HUES64 (cell line): Measurements from ENCODE around the gene GPX3.

Experiments used
- H3K27ac ChIP-seq: 2 replicates; pipeline ENCODE4 v1.7.0; 2013; ENCODE audit warnings: low read depth, low read length, inconsistent platforms
- H3K27me3 ChIP-seq: 2 replicates; pipeline ENCODE4 v1.6.1; 2013; ENCODE audit warnings: mild to moderate bottlenecking, low read length; ENCODE audit not compliant: insufficient read depth
- H3K36me3 ChIP-seq: 2 replicates; pipeline ENCODE4 v1.6.1; 2013; ENCODE audit warnings: mild to moderate bottlenecking, low read length; ENCODE audit not compliant: insufficient read depth
- H3K4me1 ChIP-seq: 2 replicates; pipeline ENCODE4 v1.6.1; 2013; ENCODE audit warnings: mild to moderate bottlenecking, low read length, moderate library complexity; ENCODE audit not compliant: insufficient read depth
- H3K4me3 ChIP-seq: 2 replicates; pipeline ENCODE4 v1.5.1; 2013; ENCODE audit warnings: mild to moderate bottlenecking, low read length, moderate library complexity
- H3K9ac ChIP-seq: 2 replicates; pipeline ENCODE4 v1.6.1; 2013; ENCODE audit warnings: mild to moderate bottlenecking, low read depth, low read length
- H3K9me3 ChIP-seq: 2 replicates; pipeline ENCODE4 v1.6.1; 2013; ENCODE audit warnings: low read depth, low read length; ENCODE audit not compliant: insufficient read depth
- WGBS: fragments of 150-250, 120-280 bp; methylation state at CpG from one replicate; pipeline ENCODE4 v1.1.7; 2013; ENCODE audit warnings: missing lambda C conversion rate; 5-methylcytosine and 5-hydroxymethylcytosine counted together

The GPX3 gene

DNA sequence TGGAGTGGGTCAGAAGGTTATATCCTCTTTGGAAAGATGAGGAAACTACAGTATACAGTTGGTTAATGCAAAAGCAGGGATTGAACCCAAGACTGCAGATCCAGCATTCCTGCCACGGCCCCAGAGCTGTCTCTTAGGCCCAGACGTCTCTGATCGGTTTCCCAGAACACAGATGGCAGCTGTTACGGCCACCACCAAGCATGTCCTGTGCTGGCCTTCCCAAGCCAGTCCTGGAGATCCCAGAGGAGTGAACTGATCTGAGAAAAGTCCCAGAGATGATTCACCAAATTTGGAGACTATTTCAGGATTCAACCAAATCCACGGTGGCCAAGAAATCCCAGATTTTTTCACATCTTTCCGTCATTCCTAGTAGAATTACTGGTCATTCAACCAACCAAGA lies 40.4 kb downstream of the GPX3 start:
- Histone ChIP-seq H3K27ac (no peak overlapping the region), H3K4me1 (no peaks in the 10 kb centered on the region)

DNA sequence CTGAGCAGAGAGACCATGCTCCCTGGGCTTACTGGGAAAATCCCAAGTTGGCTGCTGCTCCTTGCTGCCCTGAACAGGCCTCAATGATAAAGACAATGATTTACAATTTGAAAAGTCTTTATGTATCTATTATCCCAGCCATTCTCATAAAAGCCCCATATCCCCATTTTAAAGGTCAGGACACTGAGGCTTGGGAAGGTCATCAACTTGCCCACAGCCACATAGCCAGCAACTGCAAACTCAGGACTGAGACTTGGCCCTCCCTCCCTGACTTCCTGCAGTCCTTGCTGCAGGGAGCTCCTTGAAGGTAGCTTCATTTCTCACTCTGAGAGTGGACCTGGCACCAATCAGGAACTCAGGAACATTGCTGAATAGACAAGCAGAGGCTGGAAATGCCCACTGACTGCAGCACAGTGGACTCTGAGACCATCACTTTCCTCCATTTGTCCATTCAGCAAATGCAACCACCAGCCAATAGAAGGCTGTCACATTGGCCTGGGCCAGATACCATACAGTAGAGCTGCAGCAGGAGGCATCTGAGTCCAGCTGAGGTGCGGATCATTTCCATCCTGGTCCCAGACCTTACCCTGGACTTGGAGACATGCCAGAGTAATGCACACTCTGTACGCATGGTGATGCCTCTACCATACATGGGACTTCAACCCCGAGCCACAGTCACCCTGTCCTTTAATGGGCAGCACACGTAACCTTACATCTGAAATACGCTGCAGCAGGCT lies 42.2 kb downstream of the GPX3 start:
- Histone ChIP-seq H3K4me1 (no peaks in the 10 kb centered on the region), H3K4me3 (no peak overlapping the region), H3K36me3 (peaks cover 40% of the 10 kb centered on the region; the same call in 1 of the 2 replicates), H3K27me3 (no peaks in the 10 kb centered on the region), H3K9me3 (no peaks in the 10 kb centered on the region), H3K27ac (no peak overlapping the region), H3K9ac (no peak overlapping the region)
- 94% methylated on average over 5 of the region's 5 CpGs for WGBS

More for the DNA sequence above, 40.4 kb downstream of the GPX3 start:
- H3K4me3 ChIP-seq = no peak overlapping the region
- no peaks in the 10 kb centered on the region for H3K27me3 ChIP-seq
- no peaks in the 10 kb centered on the region for H3K9me3 ChIP-seq
- H3K9ac ChIP-seq = no peak overlapping the region
- 96% methylated on average over 6 of the region's 6 CpGs for WGBS
- H3K36me3 ChIP-seq = peaks cover 40% of the 10 kb centered on the region; the same call in 1 of the 2 replicates

GRCh38 chr5:151063142-151063989 lies 43.0 kb downstream of the GPX3 start:
- Histone ChIP-seq H3K36me3 (peaks cover 40% of the 10 kb centered on the region; the same call in 1 of the 2 replicates), H3K9ac (no peak overlapping the region), H3K4me3 (no peak overlapping the region), H3K9me3 (no peaks in the 10 kb centered on the region), H3K27ac (no peak overlapping the region), H3K27me3 (no peaks in the 10 kb centered on the region), H3K4me1 (no peaks in the 10 kb centered on the region)
- 92% methylated on average over 17 of the region's 17 CpGs for WGBS

DNA sequence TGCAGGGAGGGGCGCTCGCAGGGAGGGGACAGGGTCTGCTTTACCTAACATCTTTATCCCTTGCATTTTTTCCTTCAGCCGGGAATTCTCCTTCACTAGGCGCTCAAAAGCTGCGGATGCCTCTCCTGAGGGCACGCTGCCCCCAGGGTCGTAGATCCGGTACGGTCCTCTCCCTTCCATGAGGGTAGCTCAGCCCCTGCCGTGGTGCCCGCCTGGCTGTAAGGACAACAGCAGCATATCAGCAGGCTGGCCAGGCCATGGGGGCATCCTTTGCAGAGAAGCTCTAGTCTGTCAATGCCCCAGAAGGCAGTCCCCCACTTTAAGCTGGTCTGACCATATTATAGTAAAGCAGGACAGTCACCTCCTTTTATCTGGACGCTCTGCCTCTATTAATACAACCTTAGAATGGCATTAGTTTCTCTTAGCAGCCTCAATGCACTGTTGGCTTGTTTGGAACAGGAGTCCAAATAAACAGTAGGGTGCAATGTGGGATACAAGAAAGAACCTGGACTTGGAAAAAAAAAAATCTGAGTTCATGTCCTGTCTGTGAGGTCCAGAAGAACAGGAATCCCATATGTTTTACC lies 44.6 kb downstream of the GPX3 start:
- WGBS = 93% methylated on average over 12 of the region's 12 CpGs
- no peaks in the 10 kb centered on the region for H3K9me3 ChIP-seq
- no peak overlapping the region for H3K4me3 ChIP-seq
- H3K27ac ChIP-seq = no peak overlapping the region
- H3K9ac ChIP-seq = no peak overlapping the region; the same call in 1 of the 2 replicates
- H3K27me3 ChIP-seq = no peaks in the 10 kb centered on the region
- H3K4me1 ChIP-seq = no peaks in the 10 kb centered on the region
- H3K36me3 ChIP-seq = peaks cover 30% of the 10 kb centered on the region; the same call in 1 of the 2 replicates

- H3K9me3 ChIP-seq = no peaks in the 10 kb centered on the region
- H3K27ac ChIP-seq = no peak overlapping the region
- no peaks in the 10 kb centered on the region for H3K4me1 ChIP-seq
- H3K36me3 ChIP-seq = peaks cover 24% of the 10 kb centered on the region; the same call in 1 of the 2 replicates
- H3K27me3 ChIP-seq = no peaks in the 10 kb centered on the region
- H3K4me3 ChIP-seq = no peak overlapping the region
- 83% methylated on average over 1 of the region's 1 CpG for WGBS
- no peak overlapping the region for H3K9ac ChIP-seq
Observed at GRCh38 chr5:151065609-151066008, 45.2 kb downstream of the GPX3 start.

DNA sequence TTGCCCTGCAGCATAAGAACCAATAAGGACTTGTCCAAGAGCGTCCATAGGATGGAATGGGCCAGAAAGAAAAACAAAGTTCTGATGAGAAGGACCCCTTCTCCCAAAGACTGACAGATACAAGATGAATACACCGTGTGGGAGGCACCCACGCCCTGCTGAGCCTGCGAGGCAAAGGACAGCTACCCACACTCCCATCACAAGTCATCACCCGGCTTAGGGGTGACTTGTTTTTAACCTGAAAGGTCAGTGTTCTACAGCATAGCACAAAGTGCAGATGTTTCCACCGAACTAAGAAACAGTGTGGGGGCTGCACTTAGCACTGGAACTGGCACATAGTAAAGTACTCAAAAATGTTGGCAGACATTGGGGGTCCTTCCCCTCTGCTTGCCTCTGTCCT lies 46.5 kb downstream of the GPX3 start:
- no peak overlapping the region for H3K9ac ChIP-seq
- 89% methylated on average over 6 of the region's 6 CpGs for WGBS
- no peaks in the 10 kb centered on the region for H3K4me1 ChIP-seq
- H3K9me3 ChIP-seq = no peaks in the 10 kb centered on the region
- no peak overlapping the region for H3K27ac ChIP-seq
- H3K36me3 ChIP-seq = peaks cover 12% of the 10 kb centered on the region; the same call in 1 of the 2 replicates
- H3K4me3 ChIP-seq = no peak overlapping the region
- no peaks in the 10 kb centered on the region for H3K27me3 ChIP-seq

DNA sequence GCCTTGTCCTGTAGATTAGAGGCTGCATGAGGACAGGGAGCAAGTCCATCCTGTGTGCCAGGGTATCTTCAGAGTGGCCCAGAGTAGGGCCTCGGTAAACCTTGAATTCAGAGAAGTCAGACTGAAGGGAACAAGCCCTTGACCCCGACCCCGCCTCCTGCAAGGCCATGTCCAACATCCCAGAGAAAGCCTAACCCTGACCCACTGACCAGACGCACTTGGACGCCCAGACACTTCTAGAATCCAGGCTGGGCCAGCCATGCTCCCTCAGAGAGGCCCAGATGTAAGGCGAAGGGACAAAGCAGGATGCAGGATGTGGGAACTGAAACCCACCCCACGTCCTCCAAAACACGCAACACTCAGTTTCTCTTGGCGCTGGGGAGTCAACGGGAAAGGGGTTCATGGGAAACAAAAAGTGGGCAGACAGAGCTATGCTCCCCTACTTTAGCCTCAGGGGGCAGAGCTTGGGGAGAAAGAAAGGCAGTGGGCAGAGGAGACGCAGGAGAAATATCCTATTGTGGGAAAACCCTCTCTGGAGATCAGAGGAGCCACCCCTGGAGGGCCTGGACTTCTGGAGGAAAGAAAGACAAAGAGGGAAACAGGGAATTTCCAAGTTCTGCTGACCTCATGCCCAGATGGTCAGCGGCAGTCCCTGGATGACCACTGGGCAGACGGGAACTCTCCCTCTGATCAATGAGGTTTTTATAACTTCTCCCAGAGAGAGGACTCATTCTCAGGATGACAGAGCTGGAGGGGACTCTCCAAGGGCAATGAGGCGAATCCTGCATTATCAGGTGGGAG lies 47.4 kb downstream of the GPX3 start:
- H3K9ac ChIP-seq = no peak overlapping the region
- 94% methylated on average over 14 of the region's 14 CpGs for WGBS
- H3K4me1 ChIP-seq = no peaks in the 10 kb centered on the region

GRCh38 chr5:151068433-151069197 lies 48.2 kb downstream of the GPX3 start:
- Histone ChIP-seq H3K27ac (no peak overlapping the region), H3K27me3 (no peaks in the 10 kb centered on the region), H3K36me3 (no peaks in the 10 kb centered on the region), H3K4me1 (no peaks in the 10 kb centered on the region), H3K9ac (no peak overlapping the region), H3K9me3 (no peaks in the 10 kb centered on the region), H3K4me3 (no peak overlapping the region)
- 88% methylated on average over 12 of the region's 12 CpGs for WGBS

More for the DNA sequence above, 47.4 kb downstream of the GPX3 start:
- Histone ChIP-seq H3K36me3 (peaks cover 4% of the 10 kb centered on the region; the same call in 1 of the 2 replicates), H3K4me3 (no peak overlapping the region), H3K9me3 (no peaks in the 10 kb centered on the region), H3K27ac (no peak overlapping the region), H3K27me3 (no peaks in the 10 kb centered on the region)

DNA sequence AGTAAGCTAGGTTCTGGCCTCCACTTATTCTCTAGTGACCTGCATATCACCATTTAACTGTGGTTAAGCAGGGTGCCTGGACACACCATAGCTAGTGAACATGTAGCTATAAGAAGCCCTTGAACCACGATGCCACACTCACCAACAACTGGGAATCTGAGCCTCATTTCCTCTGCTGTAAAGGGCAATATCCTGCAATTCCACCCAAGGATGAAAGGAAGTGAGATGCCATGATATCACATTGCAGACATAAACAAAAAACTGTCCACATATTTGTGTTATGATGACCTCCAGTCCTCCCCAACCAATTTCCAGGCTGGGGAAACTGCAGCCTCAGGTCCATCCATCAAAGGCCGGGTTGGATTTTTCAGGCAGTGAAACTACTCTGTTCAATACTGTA lies 50.1 kb downstream of the GPX3 start:
- no peaks in the 10 kb centered on the region for H3K9me3 ChIP-seq
- WGBS = 97% methylated on average over 2 of the region's 2 CpGs
- no peaks in the 10 kb centered on the region for H3K36me3 ChIP-seq
- H3K27ac ChIP-seq = no peak overlapping the region
- H3K9ac ChIP-seq = no peak overlapping the region
- no peak overlapping the region for H3K4me3 ChIP-seq
- H3K27me3 ChIP-seq = no peaks in the 10 kb centered on the region
- H3K4me1 ChIP-seq = no peaks in the 10 kb centered on the region

GRCh38 chr5:151071021-151071420 lies 50.6 kb downstream of the GPX3 start:
- H3K9me3 ChIP-seq = no peaks in the 10 kb centered on the region
- 95% methylated on average over 3 of the region's 4 CpGs for WGBS

More at GRCh38 chr5:151071021-151071420, 50.6 kb downstream of the GPX3 start:
- no peak overlapping the region for H3K27ac ChIP-seq
- H3K36me3 ChIP-seq = no peaks in the 10 kb centered on the region
- H3K4me1 ChIP-seq = no peaks in the 10 kb centered on the region
- H3K4me3 ChIP-seq = no peak overlapping the region
- H3K27me3 ChIP-seq = no peaks in the 10 kb centered on the region
- no peak overlapping the region for H3K9ac ChIP-seq
